Measurements from ENCODE around the gene TMEM79. TPM values are rescaled to one million over a fixed set of nuclear protein-coding genes. Genes with fewer than 3 reads are reported as not detected.

The TMEM79 gene
- total RNA-seq, 1 donor from 2014 or later = 0.78 TPM

- DNase-seq = no peak
Observed at GRCh38 chr1:156263288-156263655, 20.9 kb upstream of the TMEM79 start.

GRCh38 chr1:156266051-156266450 is 18.1 kb upstream of the TMEM79 start:
- no peak for DNase-seq

DNA sequence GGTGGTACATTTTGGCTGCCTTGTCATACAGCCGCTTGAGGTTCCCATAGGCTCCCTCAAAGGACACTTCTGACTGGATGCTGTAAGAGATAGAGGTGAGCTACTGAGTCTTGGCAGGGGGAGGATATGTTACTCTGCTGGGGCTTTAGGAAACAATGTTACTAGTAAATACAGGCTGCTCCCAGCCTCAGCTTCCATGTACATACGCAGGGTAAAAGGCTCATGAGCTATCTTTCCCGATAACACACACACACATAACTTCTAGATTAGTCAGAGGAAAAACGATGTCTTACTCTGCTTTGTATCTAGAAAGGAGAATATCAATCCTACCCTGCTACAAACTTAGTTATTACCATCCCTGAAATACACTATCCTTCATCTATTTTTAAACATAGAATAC is 15.8 kb upstream of the TMEM79 start:
- no peak for DNase-seq

- no peak for DNase-seq
Observed at GRCh38 chr1:156270314-156270713, 13.8 kb upstream of the TMEM79 start.

DNA sequence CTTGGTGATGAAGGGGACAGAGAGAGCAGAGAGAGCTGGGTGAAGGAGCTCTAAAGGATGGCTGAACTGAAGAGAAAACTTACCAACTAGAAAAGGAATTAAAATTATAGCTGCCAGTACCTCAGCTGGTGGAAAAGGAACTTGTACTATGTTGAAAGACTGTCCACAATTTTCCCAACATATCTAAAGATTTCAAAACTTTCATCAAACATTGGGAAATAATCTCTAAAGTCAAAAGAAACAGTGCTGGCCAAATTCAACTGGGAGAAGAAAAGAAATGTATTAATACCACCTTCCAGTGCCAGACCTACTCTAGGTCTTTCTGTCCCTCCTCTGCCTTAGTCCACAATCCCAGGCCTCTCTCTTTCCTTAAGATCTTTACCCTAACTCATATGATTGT is 7.6 kb upstream of the TMEM79 start:
- DNase-seq = no peak

DNA sequence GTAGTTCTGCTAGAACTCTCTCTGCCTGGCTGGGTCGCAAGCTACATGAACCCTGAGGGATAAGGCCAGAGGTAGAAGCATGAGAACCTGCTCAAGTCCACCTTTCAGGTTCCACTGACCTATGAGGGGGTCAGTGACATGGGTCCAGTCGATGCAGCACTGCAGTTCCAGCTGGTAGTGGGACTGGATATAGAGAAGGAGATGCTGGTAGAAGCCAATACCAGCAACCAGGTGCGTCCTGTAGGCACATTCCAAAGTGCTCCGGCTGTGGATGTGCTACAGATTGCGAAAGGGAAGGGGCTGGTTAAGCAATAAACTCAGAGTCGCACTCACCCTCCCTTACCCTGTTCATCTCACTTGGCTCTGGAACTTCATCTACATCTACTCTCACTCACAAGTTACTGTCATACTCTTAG is 7.2 kb upstream of the TMEM79 start:
- no peak for DNase-seq

DNA sequence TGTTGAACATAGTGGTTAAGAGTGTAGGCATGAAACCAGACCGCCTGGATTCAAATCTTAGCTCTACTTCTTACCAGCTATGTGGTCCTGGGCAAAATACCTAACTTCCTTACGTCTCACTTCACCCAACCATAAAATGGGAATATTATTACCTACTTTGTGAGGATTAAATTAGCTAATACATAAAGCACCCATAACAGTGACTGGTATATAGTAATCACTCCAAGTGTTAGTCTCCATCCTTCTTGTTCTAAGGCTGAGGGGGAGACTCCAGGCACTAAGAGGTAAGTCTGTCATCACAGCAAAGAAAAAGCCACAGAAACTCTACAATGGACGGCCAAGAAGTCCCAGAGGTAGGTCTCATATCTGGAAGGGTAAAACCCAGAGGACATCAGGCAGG is 4.3 kb upstream of the TMEM79 start:
- no peak for DNase-seq

DNA sequence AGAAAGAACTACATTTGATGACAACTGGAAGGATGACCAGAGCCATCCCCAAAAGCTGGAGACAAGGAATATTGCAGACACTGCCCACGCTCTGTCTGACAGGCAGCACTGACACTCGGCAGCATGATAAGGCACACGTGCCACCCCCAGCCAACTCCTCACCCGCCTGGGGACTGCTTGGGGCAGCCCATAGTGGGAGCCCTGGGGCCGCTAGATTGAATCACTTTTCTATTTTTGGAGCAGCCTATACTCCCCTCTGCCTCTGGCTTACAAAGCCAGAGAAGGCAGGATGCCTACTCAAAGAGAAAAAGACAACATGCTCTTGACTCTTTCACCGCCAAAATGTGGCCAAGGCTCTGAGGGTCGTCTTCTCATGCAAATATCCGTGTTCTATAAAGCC is 2.8 kb upstream of the TMEM79 start:
- DNase-seq = no peak

- DNase-seq = no peak
Observed at GRCh38 chr1:156281693-156282478, 2.2 kb upstream of the TMEM79 start.

DNA sequence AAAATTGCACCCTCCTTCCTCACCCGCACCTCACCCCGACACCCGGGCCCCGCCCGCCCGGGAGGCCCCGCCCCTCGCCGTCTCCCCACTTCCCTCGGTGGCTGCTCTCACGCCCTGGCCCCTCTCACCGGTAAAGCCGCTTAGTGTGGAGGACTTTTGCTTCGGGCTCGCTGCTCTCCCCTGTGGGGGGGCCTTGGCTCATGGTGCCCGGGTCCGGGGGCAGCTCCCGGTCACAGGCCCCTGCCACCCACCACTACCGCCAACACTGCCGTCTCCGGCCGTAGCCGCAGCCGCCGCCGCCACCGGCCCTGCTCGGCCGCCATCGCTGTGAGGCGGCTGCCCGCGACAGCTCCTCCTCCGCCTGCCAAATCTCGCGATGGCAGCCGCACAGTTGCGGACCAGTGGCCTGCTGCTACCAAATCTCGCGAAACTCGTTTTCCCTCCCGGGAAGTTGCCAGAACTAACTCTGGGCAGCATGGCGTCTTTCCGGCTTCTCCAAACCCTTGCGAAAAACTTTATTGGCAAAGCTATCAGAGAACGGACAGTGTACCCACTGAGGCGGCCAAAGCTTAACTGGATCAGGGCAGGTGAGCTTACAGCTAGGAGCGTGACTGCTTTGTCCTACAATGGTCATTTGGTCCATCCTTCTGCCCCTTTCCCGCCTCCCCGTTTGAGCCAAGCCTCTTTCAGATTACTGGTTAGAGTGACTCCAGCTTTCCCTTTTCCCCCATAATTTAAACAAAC is 1.5 kb upstream of the TMEM79 start, which contains the start of gene SMG5:
Gene SMG5 (minus strand): TSS at position 347 of the 744 bp plus-strand sequence. CDS start 145 bp downstream, at position 202.
- peak; percentile 95 for DNase-seq

GRCh38 chr1:156283521-156283920 is 604 bp upstream of the TMEM79 start:
- DNase-seq = no peak

DNA sequence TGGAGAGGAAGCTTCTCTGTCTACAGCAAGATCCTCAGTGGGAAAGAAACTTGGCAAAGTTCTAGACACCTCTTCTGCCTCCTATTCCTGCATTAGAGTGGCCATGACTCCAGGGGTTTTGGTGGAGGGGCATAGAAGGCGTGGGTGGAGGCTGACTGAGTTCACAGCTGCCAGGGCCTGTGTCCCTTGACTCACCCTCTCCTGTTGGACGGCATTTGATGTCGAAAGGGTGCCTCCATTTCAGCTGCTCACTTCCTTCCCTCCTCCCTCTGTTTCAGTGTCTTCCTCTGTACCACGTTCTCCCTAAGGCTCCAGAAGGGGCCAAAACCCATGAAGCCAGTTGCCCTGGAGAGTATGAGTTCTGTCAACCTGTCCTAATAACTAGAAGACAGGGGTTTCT is 632 bp downstream of the TMEM79 start:
- no peak for DNase-seq

GRCh38 chr1:156285437-156285836 is 1.3 kb downstream of the TMEM79 start:
- DNase-seq = no peak

- DNase-seq = no peak
Observed at GRCh38 chr1:156286061-156286460, 1.9 kb downstream of the TMEM79 start.

DNA sequence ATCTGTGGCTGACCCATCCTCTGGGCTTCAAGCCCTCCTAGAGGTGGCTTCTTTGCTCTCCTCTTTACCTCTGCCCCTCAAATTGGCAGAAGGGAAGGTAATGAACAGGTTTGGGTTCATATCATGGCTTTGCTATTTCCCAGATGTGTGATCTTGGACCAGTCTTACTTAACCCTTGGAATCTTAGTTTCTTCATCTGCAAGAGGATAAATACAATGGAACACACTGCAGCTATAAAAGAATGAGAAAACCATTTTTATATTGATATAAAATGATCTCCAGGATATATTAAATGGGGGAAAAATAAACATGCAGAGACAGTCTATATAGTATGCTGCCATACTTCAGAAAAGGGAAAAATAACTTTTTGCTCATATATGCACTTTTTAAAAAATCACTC is 5.7 kb downstream of the TMEM79 start:
- no peak for DNase-seq

- peak; percentile 78 for DNase-seq
Observed at GRCh38 chr1:156291226-156292061, 7.3 kb downstream of the TMEM79 start.

- DNase-seq = no peak
Observed at GRCh38 chr1:156293098-156293434, 8.9 kb downstream of the TMEM79 start.

- no peak for DNase-seq
Observed at GRCh38 chr1:156293895-156294294, 9.8 kb downstream of the TMEM79 start.

- peak; percentile 25 for DNase-seq
Observed at GRCh38 chr1:156295391-156295947, 11.3 kb downstream of the TMEM79 start, which contains the start of gene GLMP. TSS of gene GLMP (minus strand) at chr1:156295679. CDS start at chr1:156295645, 34 bp downstream.

DNA sequence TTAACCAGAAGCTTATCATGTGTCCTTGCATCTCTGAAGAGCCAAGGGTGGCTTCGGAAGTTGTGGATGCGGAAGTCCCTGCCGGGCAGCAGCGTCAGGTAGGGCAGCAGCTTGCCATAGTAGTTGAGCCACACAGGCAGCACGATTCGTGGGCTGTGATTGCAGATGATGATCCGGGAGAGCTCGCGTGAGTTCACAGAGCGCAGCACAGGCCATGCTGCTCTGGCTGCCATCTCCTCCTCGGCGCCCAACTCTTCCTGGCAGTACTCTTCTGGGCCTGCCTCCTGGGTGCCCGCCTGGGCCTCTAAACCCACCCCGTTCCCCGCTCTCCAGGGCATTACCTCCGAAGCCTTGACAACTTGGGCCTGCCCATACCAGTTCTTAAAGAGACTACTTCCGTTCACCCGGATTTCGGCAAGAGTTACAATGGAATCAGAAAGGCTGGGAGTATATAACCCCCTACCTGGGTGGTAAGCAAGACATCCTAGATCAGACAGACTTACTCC is 14.8 kb downstream of the TMEM79 start, which contains the start of gene VHLL:
Gene VHLL (minus strand): TSS at position 456 of the 506 bp plus-strand sequence. CDS start 118 bp downstream, at position 338.
- DNase-seq = no peak

DNA sequence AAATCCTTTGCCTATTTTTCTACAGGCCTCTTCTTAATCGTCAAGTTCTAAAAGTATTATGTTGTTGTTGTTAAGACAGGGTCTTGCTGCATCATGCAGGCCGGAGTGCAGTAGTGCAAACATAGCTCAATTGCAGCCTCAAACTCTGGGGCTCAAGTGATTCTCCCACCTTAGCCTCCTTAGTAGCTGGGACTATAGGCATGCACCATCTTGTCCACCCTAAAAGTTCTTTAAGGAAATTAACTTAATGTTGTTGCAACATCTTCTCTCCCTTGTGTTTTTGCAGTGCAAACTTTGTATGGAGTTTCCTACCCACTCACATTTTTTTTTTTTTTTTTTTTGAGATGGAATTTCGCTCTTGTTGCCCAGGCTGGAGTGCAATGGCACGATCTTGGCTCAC is 19.1 kb downstream of the TMEM79 start:
- no peak for DNase-seq

- DNase-seq = no peak
Observed at GRCh38 chr1:156305215-156305614, 21.1 kb downstream of the TMEM79 start.
